Rectal smooth muscle tissue (tissue), 1 donor: Measurements from ENCODE around the gene GK2.

Experiments used
- H3K27ac ChIP-seq: one replicate; pipeline ENCODE4 v1.7.0; 2013; ENCODE audit warnings: low read depth, low read length, inconsistent platforms
- H3K27me3 ChIP-seq: one replicate; pipeline ENCODE4 v1.7.0; 2013; ENCODE audit warnings: low read length; ENCODE audit not compliant: control insufficient read depth, insufficient read depth
- H3K36me3 ChIP-seq: one replicate; pipeline ENCODE4 v1.7.0; 2013; ENCODE audit warnings: low read length; ENCODE audit not compliant: control insufficient read depth, insufficient read depth
- H3K4me1 ChIP-seq: one replicate; pipeline ENCODE4 v1.7.0; 2013; ENCODE audit warnings: low read length; ENCODE audit not compliant: control insufficient read depth, insufficient read depth
- H3K4me3 ChIP-seq: one replicate; pipeline ENCODE4 v1.7.0; 2013; ENCODE audit warnings: low read length
- H3K9ac ChIP-seq: one replicate; pipeline ENCODE4 v1.7.0; 2013; ENCODE audit warnings: low read length

GK2 gene

DNA sequence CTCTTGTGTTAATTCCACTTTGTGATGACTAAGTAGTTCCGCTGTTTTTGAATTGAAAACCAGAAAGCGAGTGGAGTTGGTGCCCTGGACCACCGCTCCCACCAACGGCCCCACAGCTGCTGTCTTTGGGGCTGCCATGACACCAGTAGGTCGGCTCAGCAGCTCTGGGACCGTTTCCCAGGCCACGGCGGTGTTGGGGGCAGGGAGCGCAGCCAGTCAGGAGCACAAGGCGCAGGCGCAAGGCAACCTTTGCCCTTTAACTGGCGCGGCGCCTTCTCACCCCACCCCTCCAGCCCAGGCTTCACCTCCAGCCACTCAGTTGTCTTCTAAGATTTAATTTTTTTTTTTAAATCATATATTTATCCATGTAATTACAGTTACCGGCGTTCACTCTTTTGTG lies at the start of gene GK2:
TSS of gene GK2 (minus strand) at position 166 of the 400 bp plus-strand sequence. CDS start at position 138, 28 bp downstream.
- no peaks in the 10 kb centered on the region for H3K4me1 ChIP-seq
- no peak within 1 kb of the TSS for H3K4me3 ChIP-seq
- no peak within 1 kb of the TSS for H3K9ac ChIP-seq
- H3K27ac ChIP-seq = no peak within 1 kb of the TSS
- H3K36me3 ChIP-seq = no peaks in the 10 kb centered on the region
- H3K27me3 ChIP-seq = no peaks in the 10 kb centered on the region

DNA sequence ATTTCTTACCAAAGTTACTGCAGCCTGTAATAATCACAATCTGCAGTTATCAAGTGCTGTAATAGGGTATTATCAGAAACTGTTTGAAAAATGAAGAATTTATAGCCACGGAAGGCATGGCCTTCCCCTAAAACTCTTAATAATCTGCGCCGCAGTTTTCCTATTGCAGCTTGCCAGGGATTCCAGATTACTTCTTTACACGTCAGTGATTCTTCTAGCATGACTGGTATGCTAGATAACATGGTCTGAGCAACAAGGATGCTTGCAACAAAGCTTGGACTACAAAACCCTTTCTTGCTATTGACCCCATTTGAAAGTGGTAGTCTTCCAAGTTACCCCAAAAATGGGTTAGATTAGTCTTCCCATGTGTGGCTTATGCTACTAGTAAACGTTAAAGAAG lies 47.2 kb upstream of the GK2 start:
- Histone ChIP-seq H3K36me3 (no peaks in the 10 kb centered on the region), H3K4me3 (no peak overlapping the region), H3K4me1 (no peaks in the 10 kb centered on the region), H3K27ac (no peak overlapping the region), H3K9ac (no peak overlapping the region), H3K27me3 (no peaks in the 10 kb centered on the region)

DNA sequence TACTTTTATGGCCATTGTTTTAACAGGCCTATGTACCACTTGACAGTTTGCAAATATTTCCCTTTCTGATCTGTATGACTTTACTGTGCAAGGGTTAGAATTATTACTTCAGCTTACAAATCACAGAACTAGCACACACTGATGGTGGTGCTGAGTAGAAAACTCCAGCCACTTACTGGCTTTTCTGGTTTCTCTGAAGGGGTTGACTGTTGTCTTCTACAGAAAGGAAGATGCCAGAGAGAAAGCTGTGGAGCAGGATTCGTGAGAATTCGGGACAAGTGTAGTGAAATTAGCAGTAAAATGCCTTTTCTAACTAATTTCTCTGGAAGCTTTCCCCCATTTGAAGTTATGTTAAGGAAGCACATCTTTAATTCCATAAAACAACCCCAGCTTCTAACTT lies 46.6 kb upstream of the GK2 start:
- no peak overlapping the region for H3K27ac ChIP-seq
- H3K4me1 ChIP-seq = no peaks in the 10 kb centered on the region
- H3K36me3 ChIP-seq = no peaks in the 10 kb centered on the region
- no peaks in the 10 kb centered on the region for H3K27me3 ChIP-seq
- no peak overlapping the region for H3K9ac ChIP-seq
- H3K4me3 ChIP-seq = no peak overlapping the region

DNA sequence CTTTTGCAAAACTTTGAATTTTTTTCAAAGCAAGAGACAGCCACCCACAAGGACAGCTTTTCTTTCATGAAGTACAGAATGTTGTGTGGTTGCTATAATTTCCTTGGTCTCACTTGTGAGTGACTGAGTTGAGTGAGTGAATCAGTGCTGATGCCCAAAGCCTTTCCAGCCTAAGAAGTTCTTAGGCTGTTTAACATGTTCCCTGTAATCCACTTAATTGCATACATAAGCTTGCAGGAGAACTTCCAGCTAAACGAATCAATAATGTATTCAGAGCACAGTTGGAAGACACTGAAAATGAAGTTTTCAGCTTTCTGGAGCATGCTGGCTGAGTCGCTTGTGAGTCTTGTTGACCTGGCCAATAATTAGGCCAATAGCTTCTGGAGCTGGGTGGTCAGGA lies 42.0 kb upstream of the GK2 start:
- Histone ChIP-seq H3K27ac (no peak overlapping the region), H3K4me3 (no peak overlapping the region), H3K27me3 (no peaks in the 10 kb centered on the region), H3K4me1 (no peaks in the 10 kb centered on the region), H3K9ac (no peak overlapping the region), H3K36me3 (no peaks in the 10 kb centered on the region)

DNA sequence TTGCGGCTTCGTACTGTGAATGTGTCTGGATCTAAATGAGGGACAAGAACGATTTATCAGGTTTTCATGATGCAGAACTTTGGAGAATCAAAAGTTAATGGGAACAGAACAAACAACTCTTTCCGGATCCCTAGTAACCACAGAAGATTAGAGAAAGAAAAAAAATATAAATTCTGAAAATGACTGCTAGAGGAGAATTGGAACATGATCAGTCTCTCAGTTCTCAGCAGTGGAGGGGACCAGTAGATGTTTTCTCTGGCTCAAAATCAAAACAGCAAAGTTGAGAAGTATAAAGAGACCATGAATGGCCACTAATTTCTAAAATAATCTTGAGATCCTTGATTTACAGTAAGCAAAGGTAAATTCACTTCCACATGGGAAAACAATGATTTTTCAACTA lies 38.1 kb upstream of the GK2 start:
- Histone ChIP-seq H3K27me3 (no peaks in the 10 kb centered on the region), H3K9ac (no peak overlapping the region), H3K36me3 (no peaks in the 10 kb centered on the region), H3K27ac (no peak overlapping the region), H3K4me1 (no peaks in the 10 kb centered on the region), H3K4me3 (no peak overlapping the region)

DNA sequence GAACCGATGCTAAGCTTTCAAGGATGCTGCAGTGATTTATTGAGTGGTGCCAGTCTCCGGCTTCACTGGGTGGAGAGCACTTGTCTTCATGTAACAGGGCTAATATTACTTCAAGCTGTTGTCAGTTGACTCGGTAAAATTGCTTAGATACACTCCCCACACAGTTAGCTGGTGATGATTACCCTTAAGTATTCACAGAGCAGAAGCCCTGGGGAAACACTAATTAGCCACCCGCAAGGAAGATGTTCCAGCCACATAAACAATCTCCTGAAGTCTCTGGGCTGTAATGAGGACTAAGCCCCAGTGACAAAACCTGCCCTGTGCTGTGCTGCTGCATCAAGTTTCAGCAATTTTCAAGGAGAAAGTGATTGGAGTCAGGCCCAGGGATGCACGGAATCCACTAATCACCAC lies 37.3 kb upstream of the GK2 start:
- Histone ChIP-seq H3K4me1 (no peaks in the 10 kb centered on the region), H3K27ac (no peak overlapping the region), H3K36me3 (no peaks in the 10 kb centered on the region), H3K9ac (no peak overlapping the region), H3K27me3 (no peaks in the 10 kb centered on the region), H3K4me3 (no peak overlapping the region)

DNA sequence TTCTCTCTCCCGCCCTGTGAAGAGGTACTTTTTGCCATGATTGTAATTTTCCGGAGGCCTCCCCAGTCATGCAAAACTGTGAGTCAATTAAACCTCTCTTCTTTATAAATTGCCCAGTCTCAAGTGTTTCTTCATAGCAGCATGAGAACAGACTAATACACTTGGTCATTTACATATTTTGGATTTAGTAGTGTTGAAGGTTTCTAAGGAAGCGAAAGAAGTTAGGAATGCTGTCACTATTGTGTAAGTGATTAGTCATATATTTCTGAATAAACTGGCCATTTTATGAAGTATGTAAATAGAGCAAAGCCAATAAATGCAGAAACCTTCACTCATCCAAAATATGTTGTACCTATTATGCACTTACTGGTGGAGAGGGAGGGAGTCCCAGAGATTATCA lies 34.4 kb upstream of the GK2 start:
- Histone ChIP-seq H3K27me3 (no peaks in the 10 kb centered on the region), H3K9ac (no peak overlapping the region), H3K4me3 (no peak overlapping the region), H3K36me3 (no peaks in the 10 kb centered on the region), H3K4me1 (no peaks in the 10 kb centered on the region), H3K27ac (no peak overlapping the region)

DNA sequence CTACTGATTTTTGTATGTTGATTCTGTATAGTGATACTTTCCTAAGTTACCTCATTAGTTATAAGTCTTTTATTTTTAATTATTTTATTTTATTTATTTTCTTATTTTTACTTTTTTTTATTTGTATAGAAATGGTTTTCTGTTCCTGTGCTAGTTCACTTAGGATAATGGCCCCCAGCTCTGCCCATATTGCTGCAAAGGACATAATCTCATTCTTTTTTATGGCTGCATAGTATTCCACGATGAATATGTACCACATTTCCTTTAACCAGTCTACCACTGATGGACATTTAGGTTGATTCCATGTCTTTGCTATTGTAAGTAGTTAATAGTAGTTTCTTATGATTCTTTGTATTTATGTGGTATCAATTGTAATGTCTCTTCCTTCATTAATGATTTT lies 31.5 kb upstream of the GK2 start:
- H3K27ac ChIP-seq = no peak overlapping the region
- H3K9ac ChIP-seq = no peak overlapping the region
- H3K4me1 ChIP-seq = no peaks in the 10 kb centered on the region
- H3K4me3 ChIP-seq = no peak overlapping the region
- H3K27me3 ChIP-seq = no peaks in the 10 kb centered on the region
- no peaks in the 10 kb centered on the region for H3K36me3 ChIP-seq

DNA sequence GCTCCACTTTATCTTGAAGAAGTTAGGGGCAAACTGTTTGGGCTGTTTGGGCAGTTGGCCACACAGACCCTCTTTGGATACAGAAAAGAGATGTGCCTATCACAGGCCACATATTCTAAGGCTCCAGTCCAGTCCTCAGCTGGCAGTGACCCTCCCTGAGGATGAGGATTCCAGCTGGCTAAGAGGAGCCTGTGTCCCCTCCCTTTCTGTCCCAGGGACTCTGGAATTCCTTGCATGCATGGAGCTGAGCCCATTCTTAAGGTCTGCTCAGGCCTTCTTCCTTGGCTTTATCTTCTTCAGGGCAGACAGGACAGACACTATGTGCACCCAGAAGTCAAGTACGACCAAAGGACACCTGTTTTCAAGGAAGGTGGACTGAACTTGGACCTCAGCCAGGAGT lies 23.8 kb upstream of the GK2 start:
- Histone ChIP-seq H3K4me3 (no peak overlapping the region), H3K27ac (no peak overlapping the region), H3K4me1 (no peaks in the 10 kb centered on the region), H3K27me3 (no peaks in the 10 kb centered on the region), H3K9ac (no peak overlapping the region), H3K36me3 (no peaks in the 10 kb centered on the region)

DNA sequence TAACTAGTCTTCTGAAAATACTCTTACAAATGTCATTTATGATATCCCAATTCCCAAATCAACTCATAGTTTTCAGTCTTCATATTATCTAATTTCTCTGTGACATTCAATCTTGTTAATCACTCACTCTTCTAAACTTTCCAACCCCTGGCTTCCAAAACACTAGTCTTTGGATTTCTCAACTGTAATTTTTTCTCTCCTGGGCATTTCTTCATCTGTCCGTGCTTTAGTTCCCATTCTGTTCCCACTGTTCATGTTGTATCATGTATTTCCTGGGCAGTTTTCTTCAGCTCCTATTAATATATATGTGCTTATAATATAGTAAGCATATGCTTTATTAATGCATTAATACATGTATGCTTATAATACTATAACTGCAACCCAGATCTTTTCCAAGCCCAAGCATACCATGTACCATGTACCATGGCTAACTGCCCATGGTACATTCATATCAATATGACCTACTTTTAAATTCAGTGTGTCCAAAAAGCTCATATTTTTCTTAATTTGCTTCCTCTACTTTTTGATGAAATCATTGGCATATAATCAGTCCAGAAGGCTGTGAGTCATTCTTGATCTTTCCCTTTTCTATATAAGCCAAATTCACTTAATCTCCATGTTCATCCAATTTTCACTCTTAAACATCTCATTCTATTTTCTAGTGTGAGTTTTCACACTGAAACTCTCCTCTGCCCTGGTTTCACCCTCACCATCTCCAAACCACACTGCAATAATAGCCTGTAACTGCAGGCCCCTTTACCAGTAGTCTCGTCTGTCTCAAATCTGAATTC lies 21.3 kb upstream of the GK2 start:
- H3K4me3 ChIP-seq = no peak overlapping the region
- no peak overlapping the region for H3K9ac ChIP-seq
- H3K27me3 ChIP-seq = no peaks in the 10 kb centered on the region
- H3K4me1 ChIP-seq = peaks cover 2% of the 10 kb centered on the region
- H3K27ac ChIP-seq = no peak overlapping the region
- H3K36me3 ChIP-seq = no peaks in the 10 kb centered on the region

DNA sequence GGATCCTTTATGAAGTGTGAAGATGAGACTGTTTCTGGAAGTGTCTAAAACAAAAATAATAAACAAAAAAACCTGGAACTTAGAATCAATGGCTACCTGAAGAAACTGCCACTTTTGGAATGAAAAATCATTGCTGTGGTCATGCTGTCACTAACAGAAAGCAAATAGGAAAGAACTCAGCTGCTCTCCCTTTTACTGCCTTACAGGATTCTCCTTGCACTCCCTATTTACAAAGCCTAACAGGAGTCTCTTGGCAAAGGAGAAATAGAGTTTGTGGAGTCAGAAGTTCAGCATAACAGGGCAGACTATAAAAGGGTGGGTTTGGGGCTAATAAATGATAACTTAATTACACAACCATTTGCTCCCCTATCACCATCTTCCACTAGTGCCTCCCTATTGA lies 19.0 kb upstream of the GK2 start:
- no peaks in the 10 kb centered on the region for H3K36me3 ChIP-seq

DNA sequence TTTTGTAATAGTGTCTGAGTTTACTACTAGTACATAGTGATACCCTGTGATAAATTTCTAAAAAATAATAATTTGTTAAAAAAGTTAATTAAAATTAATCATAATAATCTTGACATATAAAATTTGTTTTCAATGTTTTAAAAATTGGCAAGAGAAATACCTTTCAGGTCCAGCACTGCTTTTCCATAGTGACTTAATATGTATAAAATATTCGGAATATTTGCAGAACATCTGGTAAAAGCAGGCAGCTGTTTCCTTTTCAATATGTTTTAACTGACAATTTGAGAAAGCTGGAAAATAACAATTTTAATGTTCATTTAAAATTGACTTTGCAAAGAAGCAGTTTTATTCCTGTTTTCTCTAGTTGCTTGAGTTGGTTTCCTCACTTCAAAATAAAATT lies 17.6 kb upstream of the GK2 start:
- Histone ChIP-seq H3K36me3 (no peaks in the 10 kb centered on the region), H3K27ac (no peak overlapping the region), H3K9ac (no peak overlapping the region), H3K4me1 (peaks cover 2% of the 10 kb centered on the region), H3K27me3 (no peaks in the 10 kb centered on the region), H3K4me3 (no peak overlapping the region)

More for the DNA sequence above, 19.0 kb upstream of the GK2 start:
- Histone ChIP-seq H3K4me3 (no peak overlapping the region), H3K4me1 (peaks cover 2% of the 10 kb centered on the region), H3K9ac (no peak overlapping the region), H3K27ac (no peak overlapping the region), H3K27me3 (no peaks in the 10 kb centered on the region)

DNA sequence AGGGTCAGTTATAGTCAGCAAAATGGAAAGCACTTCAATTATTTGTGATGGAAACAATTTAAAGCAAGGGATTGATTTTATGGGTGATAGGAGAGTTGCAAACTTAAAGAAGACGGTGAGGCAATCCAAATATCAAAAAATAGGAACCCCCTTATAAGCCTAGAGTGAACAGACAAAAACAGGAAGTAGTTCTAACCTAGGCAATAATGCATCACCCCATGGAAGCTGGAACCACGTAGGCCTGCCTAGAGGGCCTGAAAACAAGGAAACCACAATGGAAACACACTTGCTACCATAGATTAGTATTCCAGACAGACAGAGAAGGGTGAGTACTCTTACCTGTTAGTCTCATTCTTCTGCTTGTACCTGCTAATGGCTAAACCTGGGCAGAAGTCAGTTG lies 13.5 kb upstream of the GK2 start:
- Histone ChIP-seq H3K36me3 (no peaks in the 10 kb centered on the region), H3K9ac (no peak overlapping the region), H3K4me3 (no peak overlapping the region), H3K27me3 (no peaks in the 10 kb centered on the region), H3K4me1 (peaks cover under 1% of the 10 kb centered on the region), H3K27ac (no peak overlapping the region)
